GM18907 (cell line): Measurements from ENCODE around the gene ZNF121.
"Not testable (repeated sequence)": the region's sequence is repeated elsewhere in the genome, so short reads cannot be mapped to it uniquely, and the experiment has no call there.

Experiments
- ATAC-seq: cut with Tn5 transposase; IDR thresholded peaks from one replicate; pipeline ENCODE4 v1.9.1; 2021; ENCODE audit warnings: mild to moderate bottlenecking, moderate library complexity; ENCODE audit not compliant: unreplicated experiment

ZNF121 gene

GRCh38 chr19:9539201-9539600, 45.1 kb downstream of the ZNF121 start:
- ATAC-seq, result not testable (repeated sequence)

GRCh38 chr19:9538183-9539058, 45.9 kb downstream of the ZNF121 start, which contains the start of gene ZNF426:
Gene ZNF426, minus strand, starts transcription at chr19:9538645. Its CDS starts 2,413 bp downstream, at chr19:9536232.
- peak; percentile 76 for ATAC-seq

GRCh38 chr19:9535934-9536333, 48.4 kb downstream of the ZNF121 start:
- ATAC-seq, result no peak

GRCh38 chr19:9531933-9532332, 52.4 kb downstream of the ZNF121 start:
- ATAC-seq, result no peak

- ATAC-seq, result no peak
Measured at GRCh38 chr19:9528757-9529336, 55.5 kb downstream of the ZNF121 start.

- ATAC-seq, result no peak
Measured at GRCh38 chr19:9523885-9524474, 60.3 kb downstream of the ZNF121 start.
